K562 (cell line): ENCODE measurements around the gene COL23A1. TPM values are rescaled to one million over a fixed set of nuclear protein-coding genes. Genes with fewer than 3 reads are reported as not detected.

Experiments used
- ETV6 ChIP-seq, 3 experiments: fragments of 150-350 bp in 1 of 3; sonication (generic) in 1 of 3; formaldehyde crosslinking in 1 of 3; IDR thresholded peaks; 2 replicates each; pipeline versions ENCODE4 v1.6.1 to v1.8.0; 2014 to 2022; ENCODE audit warnings: borderline replicate concordance in 2 of 3, low read depth in 2 of 3, antibody characterized with exemption in 1 of 3, low read length in 1 of 3, mild to moderate bottlenecking in 1 of 3, missing genetic modification reagents in 1 of 3
- MGA ChIP-seq: fragments of 450-650 bp; IDR thresholded peaks from 2 replicates; pipeline ENCODE4 v1.6.1; 2016; ENCODE audit warnings: mild to moderate bottlenecking, moderate library complexity
- NCOA1 ChIP-seq: fragments of 450-650 bp; IDR thresholded peaks from 2 replicates; pipeline ENCODE4 v1.6.1; 2016; ENCODE audit warnings: low read depth
- polyA plus RNA-seq, 8 experiments: library from polyadenylated mRNA; depleted of rRNA in 4 of 8; stranded (reverse) in 5 of 8; unstranded in 3 of 8; fragments of >200 nt; fragmentation: Nextera tagmentation in 2 of 8; fragmentation: Illumina TruSeq in 1 of 8; extraction: Ambion mirVana in 2 of 8; extraction: Trizol in 1 of 8; gene quantifications; 2 replicates each; pipeline versions ENCODE4 v1.2.1 to v1.2.3, GENCODE V29; 2011 to 2014; ENCODE audit warnings: inconsistent platforms in 1 of 8, missing spikeins in 1 of 8
- total RNA-seq, 7 experiments: library from RNA; depleted of rRNA in 6 of 7; stranded (reverse); fragments of >200 nt in 6 of 7; fragmentation: Illumina TruSeq in 2 of 7; extraction: Trizol in 2 of 7; gene quantifications; 2 replicates each; pipeline versions ENCODE4 v1.2.1 to v1.2.3, GENCODE V29; 2011 to 2021; ENCODE audit warnings: low replicate concordance in 1 of 7

Gene COL23A1
- total and polyA plus RNA-seq, 9 of the 15 experiments (the other 6 are each of a cell fraction or from before 2014, with no cell fraction given), result 0.09 TPM; not detected in 8

- TF ChIP-seq MGA, result no peak
- no peak for TF ChIP-seq ETV6 (IDR thresholded peaks at IDR 0.05; ENCODE audit: borderline replicate concordance in 1 of 2, low read depth in 2 of 2, low read length in 1 of 2)
- no peak for TF ChIP-seq ETV6 (CRISPR knock-in tag; IDR thresholded peaks at IDR 0.05; ENCODE audit: borderline replicate concordance)
- TF ChIP-seq NCOA1, result no peak
- TF ChIP-seq, all 486 proteins: peak for 0
Observed at GRCh38 chr5:178377583-178378270, 212.5 kb downstream of the COL23A1 start (continued).
